Measurements from ENCODE around the gene ARL2BP. TPM values are rescaled to one million over a fixed set of nuclear protein-coding genes. Genes with fewer than 3 reads are reported as not detected.

The ARL2BP gene
- total and polyA plus RNA-seq, 10 of the 15 experiments (the other 5 are each of a cell fraction or from before 2014, with no cell fraction given) = 12.5 to 56.6 (median 29.7) TPM

- Histone ChIP-seq H3K9ac (ENCODE audit: control insufficient read depth, insufficient read depth, low read length) (no peak overlapping the region), H3K4me2 (ENCODE audit: control insufficient read depth, insufficient read depth) (peak overlapping the region; percentile 80), H3K79me2 (ENCODE audit: control insufficient read depth, insufficient read depth, low read length) (no peaks in the 10 kb centered on the region), H3K27me3 (replicated peaks in 1 of 2; ENCODE audit: control insufficient read depth in 2 of 2, insufficient read depth in 2 of 2, low read length in 1 of 2) (peaks cover 2 to 8% of the 10 kb centered on the region in 2 experiments; a peak in 2 of 4 replicates), H3K9me3 (replicated peaks; ENCODE audit: control insufficient read depth, insufficient read depth, low read length) (no peaks in the 10 kb centered on the region), H2AFZ (ENCODE audit: control insufficient read depth, low read depth, low read length) (peak overlapping the region; percentile 53), H4K20me1 (ENCODE audit: control insufficient read depth, insufficient read depth) (no peaks in the 10 kb centered on the region), H3K27ac (ENCODE audit: control insufficient read depth, insufficient read depth) (no peak overlapping the region), H3K36me3 (ENCODE audit: control insufficient read depth in 2 of 2, insufficient read depth in 2 of 2, low read length in 1 of 2) (no peaks in the 10 kb centered on the region), H3K4me3 (peak overlapping the region; percentile 82), H3K4me1 (ENCODE audit: control insufficient read depth, insufficient read depth, low read length) (peaks cover 15% of the 10 kb centered on the region)
- in situ Hi-C loops (cut with MboI) = no loop called here
- TF ChIP-seq IRF4 (IDR thresholded peaks at IDR 0.05; ENCODE audit: low read depth, low read length) (no peak), ZNF217 (IDR thresholded peaks at IDR 0.05) (peak; percentile 30; the same call in 1 of the 2 replicates), EZH2 (IDR thresholded peaks at IDR 0.05; ENCODE audit: borderline replicate concordance, control insufficient read depth, low read depth, low read length) (no peak), YBX1 (IDR thresholded peaks at IDR 0.05) (no peak), RAD21 (IDR thresholded peaks at IDR 0.05; ENCODE audit: insufficient read depth, low read depth, low read length) (no peak), PAX5 (IDR thresholded peaks at IDR 0.05; ENCODE audit: borderline replicate concordance, low read depth, low read length) (no peak), EGR1 (IDR thresholded peaks at IDR 0.05; ENCODE audit: borderline replicate concordance in 1 of 2, low read depth in 2 of 2, low read length in 2 of 2) (no peak), BMI1 (IDR thresholded peaks at IDR 0.05; ENCODE audit: borderline replicate concordance) (no peak), RB1 (IDR thresholded peaks at IDR 0.05; ENCODE audit: borderline replicate concordance) (0 out of 2 replicates have a peak, but pooled peaks have one; percentile 1), ESRRA (IDR thresholded peaks at IDR 0.05; ENCODE audit: low read length) (no peak), POU2F2 (IDR thresholded peaks at IDR 0.05; ENCODE audit: borderline replicate concordance, low read depth, low read length) (no peak), NFIC (IDR thresholded peaks at IDR 0.05; ENCODE audit: low read depth, low read length) (no peak), FOXM1 (IDR thresholded peaks at IDR 0.05; ENCODE audit: low read depth, low read length) (no peak), TAF1 (IDR thresholded peaks at IDR 0.05; ENCODE audit: borderline replicate concordance, low read depth, low read length) (no peak), RUNX3 (IDR thresholded peaks at IDR 0.05; ENCODE audit: low read length) (peak; percentile 40; the same call in 1 of the 2 replicates), RELA (IDR thresholded peaks at IDR 0.05; ENCODE audit: borderline replicate concordance, partially characterized antibody) (peak; percentile 21)
- TF ChIP-seq, protein P1, sequence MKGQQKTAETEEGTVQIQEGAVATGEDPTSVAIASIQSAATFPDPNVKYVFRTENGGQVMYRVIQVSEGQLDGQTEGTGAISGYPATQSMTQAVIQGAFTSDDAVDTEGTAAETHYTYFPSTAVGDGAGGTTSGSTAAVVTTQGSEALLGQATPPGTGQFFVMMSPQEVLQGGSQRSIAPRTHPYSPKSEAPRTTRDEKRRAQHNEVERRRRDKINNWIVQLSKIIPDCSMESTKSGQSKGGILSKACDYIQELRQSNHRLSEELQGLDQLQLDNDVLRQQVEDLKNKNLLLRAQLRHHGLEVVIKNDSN (IDR thresholded peaks at IDR 0.05; ENCODE audit: borderline replicate concordance, extremely low read length, insufficient read depth, low read depth, low read length) = no peak
- TF ChIP-seq, protein P2, sequence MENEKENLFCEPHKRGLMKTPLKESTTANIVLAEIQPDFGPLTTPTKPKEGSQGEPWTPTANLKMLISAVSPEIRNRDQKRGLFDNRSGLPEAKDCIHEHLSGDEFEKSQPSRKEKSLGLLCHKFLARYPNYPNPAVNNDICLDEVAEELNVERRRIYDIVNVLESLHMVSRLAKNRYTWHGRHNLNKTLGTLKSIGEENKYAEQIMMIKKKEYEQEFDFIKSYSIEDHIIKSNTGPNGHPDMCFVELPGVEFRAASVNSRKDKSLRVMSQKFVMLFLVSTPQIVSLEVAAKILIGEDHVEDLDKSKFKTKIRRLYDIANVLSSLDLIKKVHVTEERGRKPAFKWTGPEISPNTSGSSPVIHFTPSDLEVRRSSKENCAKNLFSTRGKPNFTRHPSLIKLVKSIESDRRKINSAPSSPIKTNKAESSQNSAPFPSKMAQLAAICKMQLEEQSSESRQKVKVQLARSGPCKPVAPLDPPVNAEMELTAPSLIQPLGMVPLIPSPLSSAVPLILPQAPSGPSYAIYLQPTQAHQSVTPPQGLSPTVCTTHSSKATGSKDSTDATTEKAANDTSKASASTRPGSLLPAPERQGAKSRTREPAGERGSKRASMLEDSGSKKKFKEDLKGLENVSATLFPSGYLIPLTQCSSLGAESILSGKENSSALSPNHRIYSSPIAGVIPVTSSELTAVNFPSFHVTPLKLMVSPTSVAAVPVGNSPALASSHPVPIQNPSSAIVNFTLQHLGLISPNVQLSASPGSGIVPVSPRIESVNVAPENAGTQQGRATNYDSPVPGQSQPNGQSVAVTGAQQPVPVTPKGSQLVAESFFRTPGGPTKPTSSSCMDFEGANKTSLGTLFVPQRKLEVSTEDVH (IDR thresholded peaks at IDR 0.05; ENCODE audit: low read depth, partially characterized antibody) = no peak
- TF ChIP-seq, protein P3, sequence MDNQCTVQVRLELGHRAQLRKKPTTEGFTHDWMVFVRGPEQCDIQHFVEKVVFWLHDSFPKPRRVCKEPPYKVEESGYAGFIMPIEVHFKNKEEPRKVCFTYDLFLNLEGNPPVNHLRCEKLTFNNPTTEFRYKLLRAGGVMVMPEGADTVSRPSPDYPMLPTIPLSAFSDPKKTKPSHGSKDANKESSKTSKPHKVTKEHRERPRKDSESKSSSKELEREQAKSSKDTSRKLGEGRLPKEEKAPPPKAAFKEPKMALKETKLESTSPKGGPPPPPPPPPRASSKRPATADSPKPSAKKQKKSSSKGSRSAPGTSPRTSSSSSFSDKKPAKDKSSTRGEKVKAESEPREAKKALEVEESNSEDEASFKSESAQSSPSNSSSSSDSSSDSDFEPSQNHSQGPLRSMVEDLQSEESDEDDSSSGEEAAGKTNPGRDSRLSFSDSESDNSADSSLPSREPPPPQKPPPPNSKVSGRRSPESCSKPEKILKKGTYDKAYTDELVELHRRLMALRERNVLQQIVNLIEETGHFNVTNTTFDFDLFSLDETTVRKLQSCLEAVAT (IDR thresholded peaks at IDR 0.05) = 0 out of 2 replicates have a peak, but pooled peaks have one; percentile 16
- ChIA-PET CTCF (no interaction called here), POLR2A (interaction anchor here (1.1 kb wide), 1 partner anchor 20 kb away, joined by 3 read pairs; no protein-coding TSS in a partner anchor), RAD21 (ENCODE audit: unreplicated experiment) (no interaction called here), SMC1A (ENCODE audit: uncharacterized antibody, unreplicated experiment) (interaction anchor here (0.6 kb wide), 1 partner anchor 107 kb away, joined by 3 read pairs; no protein-coding TSS in a partner anchor)
- 8% methylated on average over 22 of the region's 22 CpGs for WGBS (ENCODE audit: insufficient coverage, insufficient replicate concordance, low lambda C conversion rate, missing lambda C conversion rate)
- DNase-seq (ENCODE audit: low read depth, low spot score) = no peak
- FAIRE-seq = no peak
- no TSS peak for BruUV-seq (replicated peaks)
- intact Hi-C loops (cut with micrococcal nuclease; ENCODE audit: unreplicated experiment) = loop anchor here (2.0 kb wide), 1 partner anchor 40 kb away; the partner anchor contains the start of gene ARL2BP
- ATAC-seq = no peak
Measured at GRCh38 chr16:57284952-57285363, 39.9 kb downstream of the ARL2BP start.
